C4-2B (cell line): ENCODE data around the gene DNLZ.

Experiments used
- ZFX ChIP-seq: fragments of 450-650 bp; IDR thresholded peaks from 2 replicates; pipeline ENCODE4 v1.6.1; 2017
- TF ChIP-seq, protein P1 (sequence below): fragments of 450-650 bp; conservative IDR thresholded peaks from 2 replicates; pipeline ENCODE4 v1.5.1; 2017; ENCODE audit warnings: mild to moderate bottlenecking

- TF ChIP-seq, protein P1, sequence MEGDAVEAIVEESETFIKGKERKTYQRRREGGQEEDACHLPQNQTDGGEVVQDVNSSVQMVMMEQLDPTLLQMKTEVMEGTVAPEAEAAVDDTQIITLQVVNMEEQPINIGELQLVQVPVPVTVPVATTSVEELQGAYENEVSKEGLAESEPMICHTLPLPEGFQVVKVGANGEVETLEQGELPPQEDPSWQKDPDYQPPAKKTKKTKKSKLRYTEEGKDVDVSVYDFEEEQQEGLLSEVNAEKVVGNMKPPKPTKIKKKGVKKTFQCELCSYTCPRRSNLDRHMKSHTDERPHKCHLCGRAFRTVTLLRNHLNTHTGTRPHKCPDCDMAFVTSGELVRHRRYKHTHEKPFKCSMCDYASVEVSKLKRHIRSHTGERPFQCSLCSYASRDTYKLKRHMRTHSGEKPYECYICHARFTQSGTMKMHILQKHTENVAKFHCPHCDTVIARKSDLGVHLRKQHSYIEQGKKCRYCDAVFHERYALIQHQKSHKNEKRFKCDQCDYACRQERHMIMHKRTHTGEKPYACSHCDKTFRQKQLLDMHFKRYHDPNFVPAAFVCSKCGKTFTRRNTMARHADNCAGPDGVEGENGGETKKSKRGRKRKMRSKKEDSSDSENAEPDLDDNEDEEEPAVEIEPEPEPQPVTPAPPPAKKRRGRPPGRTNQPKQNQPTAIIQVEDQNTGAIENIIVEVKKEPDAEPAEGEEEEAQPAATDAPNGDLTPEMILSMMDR: no peak
- no peak for TF ChIP-seq ZFX
These were observed 35.4 kb downstream of the DNLZ start for GRCh38 chr9:136328011-136328621.
